Measurements from ENCODE around the gene FBP2. TPM values are rescaled to one million over a fixed set of nuclear protein-coding genes. Genes with fewer than 3 reads are reported as not detected.

FBP2 gene
- total RNA-seq, 1 donor from 2014 or later, result not detected

GRCh38 chr9:94511134-94511954, 82.3 kb downstream of the FBP2 start:
- FAIRE-seq, result no peak
- H3K27me3 ChIP-seq (ENCODE audit: control insufficient read depth, insufficient read depth, low read length), result no peaks in the 10 kb centered on the region
- H3K4me3 ChIP-seq (ENCODE audit: low read depth, low read length), result no peak overlapping the region
- no peak for DNase-seq (ENCODE audit: low read depth)
- H3K36me3 ChIP-seq (ENCODE audit: control insufficient read depth, insufficient read depth, low read length), result no peaks in the 10 kb centered on the region
- TF ChIP-seq CTCF (IDR thresholded peaks at IDR 0.05; ENCODE audit: insufficient read depth, low read length, severe bottlenecking), result no peak

Other genes starting within 250 kb of the FBP2 start
- gene PCAT7, start 38.7 kb downstream of the FBP2 start, total RNA-seq, result not detected in 2 replicates
- gene FBP1, start 45.7 kb upstream of the FBP2 start, total RNA-seq, result 0.13 TPM in 1 of 2 replicates, not detected in the other
- gene AOPEP, start 132.9 kb upstream of the FBP2 start, total RNA-seq, result 75.4 and 91.1 TPM in 2 replicates